CD4-positive, alpha-beta T cell (primary cell): ENCODE measurements around the gene CDK8. TPM values are rescaled to one million over a fixed set of nuclear protein-coding genes. Genes with fewer than 3 reads are reported as not detected.
"Not testable (repeated sequence)": the region's sequence is repeated elsewhere in the genome, so short reads cannot be mapped to it uniquely, and the experiment has no call there.

Experiments used
- ATAC-seq: fragments of 200-7000 bp; cut with Tn5 transposase; one replicate; pipeline ENCODE4 v1.10.0; 2022; ENCODE audit warnings: mild to moderate bottlenecking; ENCODE audit not compliant: poor library complexity
- CTCF ChIA-PET: fragments of 350-600 bp; sonication (Branson Sonifier 250); formaldehyde crosslinking; loops from one replicate; lab custom pipeline; 2021; ENCODE audit warnings: antibody characterized with exemption, inconsistent platforms; lab: Charles Lee
- POLR2A ChIA-PET: fragments of 350-600 bp; sonication (Branson Sonifier 250); formaldehyde crosslinking; loops from one replicate; lab custom pipeline; 2021; ENCODE audit warnings: antibody characterized with exemption, inconsistent platforms; lab: Charles Lee
- DNase-seq, 14 experiments: peaks; one replicate each; pipeline ENCODE4 v3.0.0-alpha.2; 2013 to 2020; ENCODE audit warnings: mixed read lengths in 2 of 14
- H3K27ac ChIP-seq, 2 donors: one replicate each; pipeline versions ENCODE4 v1.5.1 to v1.7.0; 2013; ENCODE audit warnings: low read length in 2 of 2, low read depth in 1 of 2, mild to moderate bottlenecking in 1 of 2
- H3K27me3 ChIP-seq, 2 experiments: 1 replicate in 1 of 2; 2 replicates in 1 of 2; pipeline versions ENCODE4 v1.6.1 to v1.7.0; 2013; ENCODE audit warnings: low read length in 2 of 2, control low read depth in 1 of 2, mild to moderate bottlenecking in 1 of 2, moderate library complexity in 1 of 2; ENCODE audit not compliant: insufficient read depth in 2 of 2, control insufficient read depth in 1 of 2
- H3K36me3 ChIP-seq: one replicate; pipeline ENCODE4 v1.6.1; 2013; ENCODE audit warnings: low read length, control low read depth; ENCODE audit not compliant: insufficient read depth
- H3K4me1 ChIP-seq: one replicate; pipeline ENCODE4 v1.6.1; 2013; ENCODE audit warnings: low read length, control low read depth; ENCODE audit not compliant: insufficient read depth
- H3K4me3 ChIP-seq: one replicate; pipeline ENCODE4 v1.5.1; 2013; ENCODE audit warnings: mild to moderate bottlenecking, low read length, moderate library complexity
- H3K9me3 ChIP-seq, 2 experiments: 1 replicate in 1 of 2; 2 replicates in 1 of 2; pipeline versions ENCODE4 v1.6.1 to v1.7.0; 2013; ENCODE audit warnings: low read length in 2 of 2, mild to moderate bottlenecking in 2 of 2, control low read depth in 1 of 2, moderate library complexity in 1 of 2; ENCODE audit not compliant: control insufficient read depth in 1 of 2, insufficient read depth in 1 of 2
- H3K27ac Mint-ChIP-seq: one replicate; pipeline ENCODE4 v1.8.0; 2020; ENCODE audit warnings: mixed read lengths
- H3K27me3 Mint-ChIP-seq: one replicate; pipeline ENCODE4 v1.8.0; 2021; ENCODE audit warnings: mixed read lengths
- H3K36me3 Mint-ChIP-seq: one replicate; pipeline ENCODE4 v1.8.0; 2021; ENCODE audit warnings: low read depth, mixed read lengths
- H3K4me1 Mint-ChIP-seq: one replicate; pipeline ENCODE4 v1.8.0; 2021; ENCODE audit warnings: low read depth, mixed read lengths
- H3K4me3 Mint-ChIP-seq: one replicate; pipeline ENCODE4 v1.8.0; 2020; ENCODE audit warnings: mild to moderate bottlenecking, mixed read lengths
- H3K9me3 Mint-ChIP-seq: one replicate; pipeline ENCODE4 v1.8.0; 2020; ENCODE audit warnings: mixed read lengths
- CTCF ChIP-seq: fragments of 200-600 bp; IDR thresholded peaks from one replicate; pipeline ENCODE4 v1.8.0; 2022; ENCODE audit warnings: antibody characterized with exemption, mild to moderate bottlenecking
- intact Hi-C, 2 experiments: fragments of 100-400 bp; cut with DNase I in 1 of 2; cut with micrococcal nuclease in 1 of 2; formaldehyde crosslinking; loops; one replicate each; pipeline versions ENCODE4 v1.15.1 to v1.9.0; 2023 to 2025; cut with DNase I, micrococcal nuclease
- total RNA-seq, 174 experiments: library from RNA in 2 of 174; stranded (reverse) in 2 of 174; gene quantifications; one replicate each; pipeline ENCODE4 v1.2.3 and lab custom pipeline; 2021 to 2026

CDK8 gene
- total RNA-seq, 2 experiments from 2014 or later = 6.0 to 6.7 TPM

GRCh38 chr13:26310003-26310402 is 56.1 kb downstream of the CDK8 start:
- H3K27ac Mint-ChIP-seq = no peak overlapping the region
- Histone ChIP-seq H3K4me1 (no peaks in the 10 kb centered on the region), H3K27me3 (no peaks in the 10 kb centered on the region), H3K36me3 (no peaks in the 10 kb centered on the region), H3K9me3 (no peaks in the 10 kb centered on the region), H3K4me3 (no peak overlapping the region), H3K27ac (no peak overlapping the region)
- ATAC-seq = no peak
- H3K36me3 Mint-ChIP-seq = peaks cover 6% of the 10 kb centered on the region
- H3K4me3 Mint-ChIP-seq = no peak overlapping the region
- DNase-seq = no peak
- no peak for TF ChIP-seq CTCF
- CTCF ChIA-PET = no interaction called here
- H3K9me3 Mint-ChIP-seq = peaks cover 9% of the 10 kb centered on the region
- POLR2A ChIA-PET = no interaction called here
- peaks cover 62% of the 10 kb centered on the region for H3K4me1 Mint-ChIP-seq
- no peaks in the 10 kb centered on the region for H3K27me3 Mint-ChIP-seq
- intact Hi-C loops = no loop called here

GRCh38 chr13:26310470-26310869 is 56.5 kb downstream of the CDK8 start:
- TF ChIP-seq CTCF = no peak
- no peak overlapping the region for H3K4me3 ChIP-seq
- no peaks in the 10 kb centered on the region for H3K27me3 ChIP-seq
- intact Hi-C loops = no loop called here
- no peaks in the 10 kb centered on the region for H3K27me3 Mint-ChIP-seq
- H3K36me3 ChIP-seq = no peaks in the 10 kb centered on the region
- no peaks in the 10 kb centered on the region for H3K4me1 ChIP-seq
- POLR2A ChIA-PET = no interaction called here
- DNase-seq = no peak
- peaks cover 9% of the 10 kb centered on the region for H3K9me3 Mint-ChIP-seq
- H3K36me3 Mint-ChIP-seq = peaks cover 6% of the 10 kb centered on the region
- H3K9me3 ChIP-seq = no peaks in the 10 kb centered on the region
- H3K4me3 Mint-ChIP-seq = no peak overlapping the region
- CTCF ChIA-PET = no interaction called here
- ATAC-seq = no peak
- no peak overlapping the region for H3K27ac ChIP-seq
- no peak overlapping the region for H3K27ac Mint-ChIP-seq
- peaks cover 61% of the 10 kb centered on the region for H3K4me1 Mint-ChIP-seq

- H3K27ac Mint-ChIP-seq, POLR2A ChIA-PET, DNase-seq, H3K9me3 ChIP-seq, H3K4me3 ChIP-seq, H3K27me3 ChIP-seq, H3K4me3 Mint-ChIP-seq, ATAC-seq, H3K36me3 Mint-ChIP-seq, intact Hi-C loops, CTCF ChIA-PET, H3K4me1 ChIP-seq, H3K9me3 Mint-ChIP-seq, H3K27me3 Mint-ChIP-seq, H3K27ac ChIP-seq, H3K36me3 ChIP-seq: not testable (repeated sequence)
- H3K4me1 Mint-ChIP-seq = peaks cover 61% of the 10 kb centered on the region
Observed at GRCh38 chr13:26312019-26312418, 58.1 kb downstream of the CDK8 start.

- intact Hi-C loops, H3K4me3 Mint-ChIP-seq, H3K27ac Mint-ChIP-seq, H3K27me3 ChIP-seq, H3K9me3 Mint-ChIP-seq, H3K27ac ChIP-seq, DNase-seq, H3K4me1 ChIP-seq, CTCF ChIA-PET, ATAC-seq, H3K36me3 Mint-ChIP-seq, H3K36me3 ChIP-seq, H3K4me3 ChIP-seq, POLR2A ChIA-PET, H3K9me3 ChIP-seq, H3K27me3 Mint-ChIP-seq: not testable (repeated sequence)
- peaks cover 39% of the 10 kb centered on the region for H3K4me1 Mint-ChIP-seq
Observed at GRCh38 chr13:26316095-26316494, 62.2 kb downstream of the CDK8 start.
